ENCODE results near the gene PTPRK. TPM values are rescaled to one million over a fixed set of nuclear protein-coding genes. Genes with fewer than 3 reads are reported as not detected.

The PTPRK gene
- total and polyA plus RNA-seq, 10 of the 15 experiments (the other 5 are each of a cell fraction or from before 2014, with no cell fraction given), result 0.23 to 1.9 (median 0.55) TPM

GRCh38 chr6:128410584-128410983 is 109.8 kb downstream of the PTPRK start:
- DNase-seq (ENCODE audit: low read depth, low spot score) (no peak), FAIRE-seq (no peak), ATAC-seq (no peak)
- POLR2A ChIA-PET, result no interaction called here
- WGBS (ENCODE audit: insufficient coverage, insufficient replicate concordance, low lambda C conversion rate, missing lambda C conversion rate), result 7% methylated on average over 4 of the region's 4 CpGs
- Histone ChIP-seq H3K9ac (ENCODE audit: control insufficient read depth, insufficient read depth, low read length) (no peak overlapping the region), H3K36me3 (ENCODE audit: control insufficient read depth in 2 of 2, insufficient read depth in 2 of 2, low read length in 1 of 2) (no peaks in the 10 kb centered on the region), H3K27ac (ENCODE audit: control insufficient read depth, insufficient read depth) (no peak overlapping the region), H2AFZ (ENCODE audit: control insufficient read depth, low read depth, low read length) (no peak overlapping the region), H3K4me3 (no peak overlapping the region), H3K4me2 (ENCODE audit: control insufficient read depth, insufficient read depth) (no peak overlapping the region), H3K27me3 (replicated peaks in 1 of 2; ENCODE audit: control insufficient read depth in 2 of 2, insufficient read depth in 2 of 2, low read length in 1 of 2) (no peaks in the 10 kb centered on the region), H4K20me1 (ENCODE audit: control insufficient read depth, insufficient read depth) (no peaks in the 10 kb centered on the region), H3K9me3 (replicated peaks; ENCODE audit: control insufficient read depth, insufficient read depth, low read length) (no peaks in the 10 kb centered on the region), H3K79me2 (ENCODE audit: control insufficient read depth, insufficient read depth, low read length) (no peaks in the 10 kb centered on the region), H3K4me1 (ENCODE audit: control insufficient read depth, insufficient read depth, low read length) (no peaks in the 10 kb centered on the region)
- intact Hi-C loops (cut with micrococcal nuclease; ENCODE audit: unreplicated experiment) (no loop called here), in situ Hi-C loops (cut with MboI) (no loop called here)
- CTCF ChIA-PET, result interaction anchor here (0.5 kb wide), 1 partner anchor 657 kb away, joined by 3 read pairs; no protein-coding TSS in a partner anchor
- SMC1A ChIA-PET (ENCODE audit: uncharacterized antibody, unreplicated experiment), result interaction anchor here (0.9 kb wide), 1 partner anchor 9 kb away, joined by 3 read pairs; no protein-coding TSS in a partner anchor
- no peak for TF ChIP-seq SREBF2 (IDR thresholded peaks at IDR 0.05; ENCODE audit: low read length)
- no peak for TF ChIP-seq NFYB (IDR thresholded peaks at IDR 0.05; ENCODE audit: insufficient read depth, low read depth, low read length)
- no peak for TF ChIP-seq MEF2B (IDR thresholded peaks at IDR 0.05; ENCODE audit: partially characterized antibody, poor library complexity, severe bottlenecking)
- no peak for TF ChIP-seq ZNF274 (IDR thresholded peaks at IDR 0.05; ENCODE audit: insufficient read depth, insufficient read length)
- no peak for TF ChIP-seq POLR2A (IDR thresholded peaks at IDR 0.05; ENCODE audit: low read depth, low read length)
- TF ChIP-seq PKNOX1 (IDR thresholded peaks at IDR 0.05), result no peak
- no peak for TF ChIP-seq IKZF1 (conservative IDR thresholded peaks at IDR 0.05)
- TF ChIP-seq CREB1 (IDR thresholded peaks at IDR 0.05; ENCODE audit: low read depth), result no peak
- no peak for TF ChIP-seq PAX8 (IDR thresholded peaks at IDR 0.05)
- TF ChIP-seq DPF2 (IDR thresholded peaks at IDR 0.05), result no peak
- TF ChIP-seq TAF1 (IDR thresholded peaks at IDR 0.05; ENCODE audit: borderline replicate concordance, low read depth, low read length), result no peak
- no peak for TF ChIP-seq ESRRA (IDR thresholded peaks at IDR 0.05; ENCODE audit: low read length)
- no peak for TF ChIP-seq KLF5 (IDR thresholded peaks at IDR 0.05; ENCODE audit: partially characterized antibody)
- TF ChIP-seq KAT2A (conservative IDR thresholded peaks at IDR 0.05; ENCODE audit: control insufficient read depth, low read depth, low read length), result no peak
- no peak for TF ChIP-seq NBN (IDR thresholded peaks at IDR 0.05)
- no peak for TF ChIP-seq PRDM15 (CRISPR knock-in tag; IDR thresholded peaks at IDR 0.05)
- TF ChIP-seq BCL11A (IDR thresholded peaks at IDR 0.05; ENCODE audit: low read depth, low read length), result no peak
- BruUV-seq (replicated peaks), result no TSS peak
- RAD21 ChIA-PET (ENCODE audit: unreplicated experiment), result no interaction called here

All from GM12878 (cell line).